ENCODE measurements around the gene NUPR2. TPM values are rescaled to one million over a fixed set of nuclear protein-coding genes. Genes with fewer than 3 reads are reported as not detected.
"Not testable (repeated sequence)": the region's sequence is repeated elsewhere in the genome, so short reads cannot be mapped to it uniquely, and the experiment has no call there.

The NUPR2 gene
- total RNA-seq, result not detected
- polyA plus RNA-seq, result not detected
- long read RNA-seq, donor 1, result 0 reads
- long read RNA-seq, donor 2, result 0 reads
- long read RNA-seq, donor 3, result 0 reads
- long read RNA-seq, donor 4, result 0 reads

- 6% methylated on average over 65 of the region's 65 CpGs for WGBS
- Histone ChIP-seq H3K9me3 (ENCODE audit: control insufficient read depth, low read length) (no peaks in the 10 kb centered on the region), H3K27ac (ENCODE audit: low read length) (no peak within 1 kb of the TSS), H3K4me3 (ENCODE audit: low read length) (no peak within 1 kb of the TSS), H3K27me3 (ENCODE audit: control insufficient read depth, insufficient read depth) (no peaks in the 10 kb centered on the region), H3K4me1 (ENCODE audit: control insufficient read depth, insufficient read depth, low read length) (no peaks in the 10 kb centered on the region)
- DNase-seq, result peak in 1 of 3 donors; percentile 50
- intact Hi-C loops (cut with DNase I), result no loop called here
- peak in 1 of 2 donors; percentile 33 for ATAC-seq
These were observed at the start of gene NUPR2 for GRCh38 chr7:56115852-56116538. TSS of gene NUPR2 (minus strand) at chr7:56116417. CDS start at chr7:56116314, 103 bp downstream.

- H3K9me3 ChIP-seq (ENCODE audit: control insufficient read depth, low read length), result no peaks in the 10 kb centered on the region
- H3K4me3 ChIP-seq (ENCODE audit: low read length), result no peak overlapping the region
- no peaks in the 10 kb centered on the region for H3K4me1 ChIP-seq (ENCODE audit: control insufficient read depth, insufficient read depth, low read length)
- intact Hi-C loops (cut with DNase I), result no loop called here
- no peak overlapping the region for H3K27ac ChIP-seq (ENCODE audit: low read length)
- no peaks in the 10 kb centered on the region for H3K27me3 ChIP-seq (ENCODE audit: control insufficient read depth, insufficient read depth)
- WGBS, result 3% methylated on average over 1 of the region's 1 CpG
- no peak for ATAC-seq
- no peak for DNase-seq
These were observed 41.1 kb upstream of the NUPR2 start for GRCh38 chr7:56157238-56157790.

- intact Hi-C loops (cut with DNase I); DNase-seq; ATAC-seq; H3K27ac ChIP-seq (ENCODE audit: low read length); H3K4me3 ChIP-seq (ENCODE audit: low read length); H3K4me1 ChIP-seq (ENCODE audit: control insufficient read depth, insufficient read depth, low read length); H3K27me3 ChIP-seq (ENCODE audit: control insufficient read depth, insufficient read depth); H3K9me3 ChIP-seq (ENCODE audit: control insufficient read depth, low read length): not testable (repeated sequence)
- 58% methylated on average over 2 of the region's 2 CpGs for WGBS
These were observed 14.8 kb upstream of the NUPR2 start for GRCh38 chr7:56131062-56131461.

- no peak overlapping the region for H3K4me3 ChIP-seq (ENCODE audit: low read length)
- DNase-seq, result no peak
- WGBS, result 69% methylated on average over 7 of the region's 7 CpGs
- H3K27me3 ChIP-seq (ENCODE audit: control insufficient read depth, insufficient read depth), result no peaks in the 10 kb centered on the region
- intact Hi-C loops (cut with DNase I), result no loop called here
- H3K4me1 ChIP-seq (ENCODE audit: control insufficient read depth, insufficient read depth, low read length), result no peaks in the 10 kb centered on the region
- H3K27ac ChIP-seq (ENCODE audit: low read length), result no peak overlapping the region
- no peak for ATAC-seq
- no peaks in the 10 kb centered on the region for H3K9me3 ChIP-seq (ENCODE audit: control insufficient read depth, low read length)
These were observed 11.2 kb upstream of the NUPR2 start for GRCh38 chr7:56127241-56127975.

- H3K27me3 ChIP-seq (ENCODE audit: control insufficient read depth, insufficient read depth), result no peaks in the 10 kb centered on the region
- no peak overlapping the region for H3K27ac ChIP-seq (ENCODE audit: low read length)
- H3K9me3 ChIP-seq (ENCODE audit: control insufficient read depth, low read length), result no peaks in the 10 kb centered on the region
- no peak overlapping the region for H3K4me3 ChIP-seq (ENCODE audit: low read length)
- ATAC-seq (no peak), DNase-seq (no peak)
- H3K4me1 ChIP-seq (ENCODE audit: control insufficient read depth, insufficient read depth, low read length), result no peaks in the 10 kb centered on the region
- intact Hi-C loops (cut with DNase I), result no loop called here
- WGBS, result 77% methylated on average over 8 of the region's 8 CpGs
These were observed 9.6 kb upstream of the NUPR2 start for GRCh38 chr7:56125831-56126230.

GRCh38 chr7:56124981-56125380, 8.8 kb upstream of the NUPR2 start:
- Histone ChIP-seq H3K4me3 (ENCODE audit: low read length) (no peak overlapping the region), H3K4me1 (ENCODE audit: control insufficient read depth, insufficient read depth, low read length) (no peaks in the 10 kb centered on the region), H3K27me3 (ENCODE audit: control insufficient read depth, insufficient read depth) (no peaks in the 10 kb centered on the region), H3K9me3 (ENCODE audit: control insufficient read depth, low read length) (no peaks in the 10 kb centered on the region), H3K27ac (ENCODE audit: low read length) (no peak overlapping the region)
- DNase-seq (no peak), ATAC-seq (no peak)
- intact Hi-C loops (cut with DNase I), result no loop called here
- 58% methylated on average over 6 of the region's 6 CpGs for WGBS

- WGBS, result 77% methylated on average over 6 of the region's 6 CpGs
- no peak for ATAC-seq
- no peaks in the 10 kb centered on the region for H3K4me1 ChIP-seq (ENCODE audit: control insufficient read depth, insufficient read depth, low read length)
- no peak for DNase-seq
- intact Hi-C loops (cut with DNase I), result no loop called here
- no peak overlapping the region for H3K27ac ChIP-seq (ENCODE audit: low read length)
- H3K27me3 ChIP-seq (ENCODE audit: control insufficient read depth, insufficient read depth), result no peaks in the 10 kb centered on the region
- no peaks in the 10 kb centered on the region for H3K9me3 ChIP-seq (ENCODE audit: control insufficient read depth, low read length)
- no peak overlapping the region for H3K4me3 ChIP-seq (ENCODE audit: low read length)
These were observed 5.2 kb upstream of the NUPR2 start for GRCh38 chr7:56121440-56121839.

- DNase-seq; H3K27me3 ChIP-seq (ENCODE audit: control insufficient read depth, insufficient read depth); ATAC-seq; H3K4me1 ChIP-seq (ENCODE audit: control insufficient read depth, insufficient read depth, low read length); H3K27ac ChIP-seq (ENCODE audit: low read length); intact Hi-C loops (cut with DNase I); H3K9me3 ChIP-seq (ENCODE audit: control insufficient read depth, low read length); H3K4me3 ChIP-seq (ENCODE audit: low read length): not testable (repeated sequence)
- WGBS, result 88% methylated on average over 3 of the region's 3 CpGs
These were observed 4.0 kb downstream of the NUPR2 start for GRCh38 chr7:56112244-56112643.

- intact Hi-C loops (cut with DNase I), result no loop called here
- H3K4me3 ChIP-seq (ENCODE audit: low read length), result no peak overlapping the region
- 64% methylated on average over 1 of the region's 1 CpG for WGBS
These were observed 5.6 kb downstream of the NUPR2 start for GRCh38 chr7:56110611-56111010.

GRCh38 chr7:56107954-56108258, 8.3 kb downstream of the NUPR2 start:
- no peak overlapping the region for H3K27ac ChIP-seq (ENCODE audit: low read length)
- H3K4me3 ChIP-seq (ENCODE audit: low read length), result no peak overlapping the region
- intact Hi-C loops (cut with DNase I), result no loop called here
- WGBS, result 96% methylated on average over 1 of the region's 1 CpG
- H3K9me3 ChIP-seq (ENCODE audit: control insufficient read depth, low read length), result no peaks in the 10 kb centered on the region
- ATAC-seq (no peak), DNase-seq (no peak)
- H3K27me3 ChIP-seq (ENCODE audit: control insufficient read depth, insufficient read depth), result no peaks in the 10 kb centered on the region
- no peaks in the 10 kb centered on the region for H3K4me1 ChIP-seq (ENCODE audit: control insufficient read depth, insufficient read depth, low read length)

More at GRCh38 chr7:56110611-56111010, 5.6 kb downstream of the NUPR2 start:
- no peaks in the 10 kb centered on the region for H3K9me3 ChIP-seq (ENCODE audit: control insufficient read depth, low read length)
- H3K4me1 ChIP-seq (ENCODE audit: control insufficient read depth, insufficient read depth, low read length), result no peaks in the 10 kb centered on the region
- ATAC-seq (no peak), DNase-seq (no peak)
- H3K27me3 ChIP-seq (ENCODE audit: control insufficient read depth, insufficient read depth), result no peaks in the 10 kb centered on the region
- H3K27ac ChIP-seq (ENCODE audit: low read length), result no peak overlapping the region
